Muscle layer of duodenum (tissue), 2 donors: Measurements from ENCODE around the gene NUDCD3.

Experiments
- H3K27ac ChIP-seq: one replicate; pipeline ENCODE4 v1.7.0; 2013; ENCODE audit warnings: mild to moderate bottlenecking, low read length
- H3K27me3 ChIP-seq: one replicate; pipeline ENCODE4 v1.7.0; 2013; ENCODE audit warnings: low read depth, mild to moderate bottlenecking, control low read depth, low read length
- H3K36me3 ChIP-seq, 2 donors: one replicate each; pipeline ENCODE4 v1.7.0; 2013; ENCODE audit warnings: low read length in 2 of 2, control low read depth in 1 of 2, mild to moderate bottlenecking in 1 of 2; ENCODE audit not compliant: insufficient read depth in 2 of 2, control insufficient read depth in 1 of 2
- H3K4me1 ChIP-seq, 2 donors: one replicate each; pipeline ENCODE4 v1.7.0; 2013; ENCODE audit warnings: low read length in 2 of 2, mild to moderate bottlenecking in 2 of 2, control low read depth in 1 of 2, moderate library complexity in 1 of 2; ENCODE audit not compliant: insufficient read depth in 2 of 2, control insufficient read depth in 1 of 2
- H3K4me3 ChIP-seq, 2 donors: one replicate each; pipeline ENCODE4 v1.7.0; 2013; ENCODE audit warnings: low read length in 2 of 2, low read depth in 1 of 2, mild to moderate bottlenecking in 1 of 2
- H3K9me3 ChIP-seq, 2 donors: one replicate each; pipeline ENCODE4 v1.7.0; 2013; ENCODE audit warnings: low read length in 2 of 2, control low read depth in 1 of 2, mild to moderate bottlenecking in 1 of 2; ENCODE audit not compliant: control insufficient read depth in 1 of 2
- donor health status: healthy.

Gene NUDCD3

DNA sequence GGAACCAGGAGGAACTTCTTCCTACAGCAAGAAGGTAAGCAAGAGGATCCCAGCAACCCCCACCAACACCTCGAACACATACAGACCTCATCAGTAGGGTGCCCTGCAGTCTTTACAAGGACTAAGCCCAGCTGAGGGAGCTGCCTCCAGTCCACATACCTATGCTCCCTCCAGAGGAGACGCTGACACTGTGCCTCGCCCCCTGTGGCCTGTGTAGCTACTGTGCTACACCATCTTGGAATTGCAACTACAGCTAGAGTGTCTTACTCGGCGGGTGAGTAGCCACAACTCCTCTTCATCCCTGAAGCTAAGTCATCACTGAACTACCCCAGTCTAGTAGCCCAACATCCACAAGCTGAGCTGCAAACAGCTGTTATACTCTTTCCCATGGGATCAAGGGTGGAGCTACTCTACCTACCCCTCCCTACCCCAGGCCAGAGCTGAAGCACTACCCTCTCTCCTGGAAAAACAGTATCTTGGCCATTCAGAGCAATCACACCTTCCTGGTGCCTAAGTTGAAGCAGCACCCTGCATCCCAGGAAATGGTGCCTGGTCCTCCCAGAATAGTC is 122.9 kb downstream of the NUDCD3 start:
- Histone ChIP-seq H3K9me3 (no peaks in the 10 kb centered on the region), H3K4me1 (no peaks in the 10 kb centered on the region), H3K4me3 (no peak overlapping the region), H3K36me3 (no peaks in the 10 kb centered on the region), H3K27ac (no peak overlapping the region), H3K27me3 (no peaks in the 10 kb centered on the region)

DNA sequence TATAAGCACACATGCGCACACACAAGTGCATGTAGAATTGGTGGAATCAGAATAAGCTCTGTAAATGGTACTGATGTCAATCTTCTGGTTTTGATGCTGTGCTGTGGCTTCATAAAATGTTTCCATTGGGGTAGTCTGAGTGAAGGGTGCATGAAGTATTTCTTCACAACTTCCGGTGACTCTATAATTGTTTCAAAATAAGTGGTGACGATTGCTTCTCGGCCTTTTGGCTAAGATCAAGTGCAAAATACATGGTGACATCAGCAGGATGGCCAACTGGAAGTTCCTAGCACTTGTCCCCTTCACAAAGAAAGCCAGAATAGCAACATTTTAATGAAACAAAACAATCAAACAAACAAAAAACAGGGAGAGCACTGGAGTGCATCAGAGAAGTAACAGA is 123.5 kb downstream of the NUDCD3 start:
- Histone ChIP-seq H3K4me1 (no peaks in the 10 kb centered on the region), H3K36me3 (no peaks in the 10 kb centered on the region), H3K9me3 (no peaks in the 10 kb centered on the region), H3K27ac (no peak overlapping the region), H3K27me3 (no peaks in the 10 kb centered on the region), H3K4me3 (no peak overlapping the region)

DNA sequence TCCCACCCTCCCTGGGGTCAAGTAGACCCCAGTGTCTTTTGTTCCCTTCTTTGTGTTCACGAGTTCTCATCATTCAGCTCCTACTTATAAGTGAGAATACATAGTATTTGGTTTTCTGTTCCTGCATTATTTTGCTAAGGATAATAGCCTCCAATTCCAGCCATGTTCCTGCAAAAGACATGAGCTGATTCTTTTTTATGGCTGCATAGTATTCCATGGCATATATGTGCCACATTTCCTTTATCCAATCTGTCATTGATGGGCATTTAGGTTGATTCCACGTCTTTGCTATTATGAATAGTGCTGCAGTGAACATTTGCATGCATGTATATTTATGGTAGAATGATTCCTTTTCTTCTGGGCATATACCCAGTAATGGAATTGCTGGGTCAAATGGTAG is 136.8 kb downstream of the NUDCD3 start:
- H3K9me3 ChIP-seq = peaks cover 0 to 3% of the 10 kb centered on the region in 2 donors
- H3K27me3 ChIP-seq = no peaks in the 10 kb centered on the region
- H3K36me3 ChIP-seq = no peaks in the 10 kb centered on the region
- H3K27ac ChIP-seq = no peak overlapping the region
- no peaks in the 10 kb centered on the region for H3K4me1 ChIP-seq
- H3K4me3 ChIP-seq = no peak overlapping the region

DNA sequence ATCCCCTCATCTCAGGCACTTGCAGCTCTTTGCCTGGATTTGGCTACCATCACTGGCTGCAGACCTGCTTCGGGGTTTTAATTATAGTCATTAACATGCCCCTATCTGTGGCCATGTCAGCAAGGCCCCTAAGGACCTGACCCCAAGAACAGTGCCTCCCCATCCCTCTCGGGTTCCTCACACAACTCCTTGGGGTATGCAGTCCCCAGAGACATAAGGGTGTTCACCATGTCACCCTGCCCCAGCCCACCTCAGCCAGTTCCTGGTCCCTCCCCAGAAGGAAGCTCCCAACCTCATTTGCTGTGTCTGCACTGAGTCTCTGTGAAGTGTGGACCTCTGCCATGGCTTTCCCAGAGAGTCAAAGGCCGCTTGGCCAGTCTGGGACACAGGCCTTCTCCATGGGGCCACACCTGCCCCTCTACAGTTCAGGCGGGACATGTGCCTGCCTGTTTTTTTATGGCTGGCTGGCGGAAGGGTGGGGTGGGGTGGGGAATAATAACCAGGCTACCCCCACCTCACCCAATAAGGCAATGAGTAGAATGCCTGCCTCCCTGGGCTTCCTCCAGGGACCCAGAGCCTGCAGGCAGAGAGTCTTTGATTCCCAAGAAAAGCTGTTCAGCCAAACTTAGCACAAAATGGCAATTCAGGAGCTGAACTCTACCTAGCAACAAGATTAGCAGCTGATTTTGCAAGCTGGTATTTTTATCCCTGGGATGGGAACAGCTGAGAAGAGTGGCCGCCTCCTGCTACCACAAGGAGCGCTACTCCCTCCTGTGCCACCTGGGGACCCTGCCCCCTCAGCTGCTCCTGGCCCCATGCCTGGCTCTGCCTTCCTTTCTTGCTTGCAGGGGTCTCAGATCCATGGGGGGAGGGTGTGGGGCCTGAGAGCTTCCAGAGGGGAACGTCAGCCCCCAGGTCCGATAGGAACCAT is 141.3 kb downstream of the NUDCD3 start:
- Histone ChIP-seq H3K9me3 (peaks cover 0 to 3% of the 10 kb centered on the region in 2 donors), H3K36me3 (no peaks in the 10 kb centered on the region), H3K4me1 (peaks cover 0 to 6% of the 10 kb centered on the region in 2 donors), H3K27me3 (no peaks in the 10 kb centered on the region), H3K4me3 (no peak overlapping the region), H3K27ac (no peak overlapping the region)

- H3K27ac ChIP-seq = no peak overlapping the region
- H3K4me1 ChIP-seq = peaks cover 0 to 6% of the 10 kb centered on the region in 2 donors
- no peak overlapping the region for H3K4me3 ChIP-seq
- peaks cover 0 to 4% of the 10 kb centered on the region in 2 donors for H3K9me3 ChIP-seq
- H3K36me3 ChIP-seq = no peaks in the 10 kb centered on the region
- H3K27me3 ChIP-seq = no peaks in the 10 kb centered on the region
Measured at GRCh38 chr7:44348300-44348699, 142.2 kb downstream of the NUDCD3 start.

GRCh38 chr7:44347546-44348114 is 142.8 kb downstream of the NUDCD3 start:
- peaks cover 0 to 8% of the 10 kb centered on the region in 2 donors for H3K9me3 ChIP-seq
- H3K27ac ChIP-seq = no peak overlapping the region
- H3K36me3 ChIP-seq = no peaks in the 10 kb centered on the region
- no peaks in the 10 kb centered on the region for H3K27me3 ChIP-seq
- no peak overlapping the region for H3K4me3 ChIP-seq
- H3K4me1 ChIP-seq = peaks cover 0 to 6% of the 10 kb centered on the region in 2 donors

GRCh38 chr7:44346063-44346462 is 144.4 kb downstream of the NUDCD3 start:
- Histone ChIP-seq H3K27ac (no peak overlapping the region), H3K9me3 (peaks cover 0 to 8% of the 10 kb centered on the region in 2 donors), H3K4me3 (no peak overlapping the region), H3K36me3 (no peaks in the 10 kb centered on the region), H3K4me1 (peaks cover 0 to 6% of the 10 kb centered on the region in 2 donors), H3K27me3 (no peaks in the 10 kb centered on the region)

- Histone ChIP-seq H3K36me3 (no peaks in the 10 kb centered on the region), H3K4me3 (no peak overlapping the region), H3K9me3 (peaks cover 0 to 11% of the 10 kb centered on the region in 2 donors), H3K27me3 (no peaks in the 10 kb centered on the region), H3K27ac (no peak overlapping the region), H3K4me1 (no peaks in the 10 kb centered on the region)
Measured at GRCh38 chr7:44341401-44341800, 149.1 kb downstream of the NUDCD3 start.

DNA sequence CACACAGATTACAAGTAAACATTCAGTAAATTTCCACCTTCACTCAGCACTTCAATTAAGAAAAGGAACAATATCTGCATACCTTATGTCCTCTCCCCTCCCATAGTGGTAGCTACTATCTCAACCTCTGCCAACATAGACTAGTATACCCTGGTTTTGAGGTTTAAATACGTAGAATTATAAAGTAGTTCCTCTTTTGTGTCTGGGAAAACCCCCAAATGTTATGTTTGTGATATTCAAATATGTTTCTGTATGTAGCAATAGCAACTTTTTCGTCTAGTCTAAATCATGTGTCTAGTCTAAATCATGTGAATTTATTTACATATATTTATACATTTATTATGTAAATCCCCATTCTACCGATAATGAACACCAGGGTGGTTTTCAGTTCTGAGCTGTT is 151.9 kb downstream of the NUDCD3 start:
- H3K4me1 ChIP-seq = no peaks in the 10 kb centered on the region
- H3K4me3 ChIP-seq = no peak overlapping the region
- H3K27ac ChIP-seq = no peak overlapping the region
- H3K9me3 ChIP-seq = peaks cover 0 to 15% of the 10 kb centered on the region in 2 donors
- no peaks in the 10 kb centered on the region for H3K27me3 ChIP-seq
- no peaks in the 10 kb centered on the region for H3K36me3 ChIP-seq

DNA sequence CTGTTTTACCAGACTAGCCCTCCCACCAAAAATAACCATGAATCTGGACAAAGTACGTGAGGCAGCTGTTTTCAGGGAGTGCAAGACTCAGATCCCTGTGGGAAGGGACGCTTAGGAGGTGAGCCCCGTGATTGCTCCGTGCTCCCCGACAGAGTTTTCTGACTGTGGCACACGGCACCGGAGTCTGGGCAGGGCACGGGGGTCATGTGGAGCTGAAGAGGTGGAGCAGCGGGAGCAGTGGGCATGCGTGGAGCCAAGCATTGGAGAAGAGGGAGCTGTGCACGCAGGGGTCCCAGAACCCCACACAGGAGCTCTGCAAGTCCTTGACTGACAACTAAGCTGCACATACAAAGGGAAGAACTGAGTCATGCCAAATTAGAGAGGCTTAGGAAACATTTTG is 154.0 kb downstream of the NUDCD3 start:
- Histone ChIP-seq H3K27ac (no peak overlapping the region), H3K9me3 (peaks cover 0 to 10% of the 10 kb centered on the region in 2 donors), H3K4me1 (no peaks in the 10 kb centered on the region), H3K27me3 (no peaks in the 10 kb centered on the region), H3K36me3 (no peaks in the 10 kb centered on the region), H3K4me3 (no peak overlapping the region)

GRCh38 chr7:44335184-44335583 is 155.3 kb downstream of the NUDCD3 start:
- Histone ChIP-seq H3K36me3 (no peaks in the 10 kb centered on the region), H3K27ac (no peak overlapping the region), H3K4me1 (no peaks in the 10 kb centered on the region), H3K9me3 (peaks cover 0 to 10% of the 10 kb centered on the region in 2 donors), H3K27me3 (no peaks in the 10 kb centered on the region), H3K4me3 (no peak overlapping the region)
